Measurements from ENCODE around the gene CASP7. TPM values are rescaled to one million over a fixed set of nuclear protein-coding genes. Genes with fewer than 3 reads are reported as not detected.

CASP7 gene
- total and polyA plus RNA-seq, 2 donors = 26.5 to 27.9 TPM

GRCh38 chr10:113735913-113736312 is 56.2 kb downstream of the CASP7 start:
- Histone ChIP-seq H3K9me3 (ENCODE audit: control insufficient read depth in 2 of 2, insufficient read depth in 1 of 2, low read length in 1 of 2) (no peaks in the 10 kb centered on the region), H3K27me3 (ENCODE audit: control insufficient read depth in 2 of 2, insufficient read depth in 1 of 2, low read length in 1 of 2) (no peaks in the 10 kb centered on the region), H3K36me3 (ENCODE audit: control insufficient read depth in 2 of 2, insufficient read depth in 2 of 2, low read length in 1 of 2) (peaks cover 0 to 3% of the 10 kb centered on the region in 2 donors), H3K4me3 (ENCODE audit: low read length in 2 of 2) (no peak overlapping the region), H3K4me1 (ENCODE audit: control insufficient read depth in 2 of 2, insufficient read depth in 2 of 2, low read length in 2 of 2) (no peaks in the 10 kb centered on the region), H3K27ac (ENCODE audit: low read depth in 1 of 2, low read length in 1 of 2) (no peak overlapping the region)
- no peak for DNase-seq (ENCODE audit: low read depth in 6 of 9, low spot score in 9 of 9)
- WGBS = 46% methylated on average over 2 of the region's 2 CpGs

GRCh38 chr10:113736576-113736975 is 56.9 kb downstream of the CASP7 start:
- no peak for DNase-seq (ENCODE audit: low read depth in 6 of 9, low spot score in 9 of 9)
- Histone ChIP-seq H3K4me3 (ENCODE audit: low read length in 2 of 2) (no peak overlapping the region), H3K9me3 (ENCODE audit: control insufficient read depth in 2 of 2, insufficient read depth in 1 of 2, low read length in 1 of 2) (no peaks in the 10 kb centered on the region), H3K36me3 (ENCODE audit: control insufficient read depth in 2 of 2, insufficient read depth in 2 of 2, low read length in 1 of 2) (peaks cover 0 to 3% of the 10 kb centered on the region in 2 donors), H3K4me1 (ENCODE audit: control insufficient read depth in 2 of 2, insufficient read depth in 2 of 2, low read length in 2 of 2) (no peaks in the 10 kb centered on the region), H3K27ac (ENCODE audit: low read depth in 1 of 2, low read length in 1 of 2) (no peak overlapping the region), H3K27me3 (ENCODE audit: control insufficient read depth in 2 of 2, insufficient read depth in 1 of 2, low read length in 1 of 2) (no peaks in the 10 kb centered on the region)
- WGBS = 86% methylated on average over 1 of the region's 1 CpG

DNA sequence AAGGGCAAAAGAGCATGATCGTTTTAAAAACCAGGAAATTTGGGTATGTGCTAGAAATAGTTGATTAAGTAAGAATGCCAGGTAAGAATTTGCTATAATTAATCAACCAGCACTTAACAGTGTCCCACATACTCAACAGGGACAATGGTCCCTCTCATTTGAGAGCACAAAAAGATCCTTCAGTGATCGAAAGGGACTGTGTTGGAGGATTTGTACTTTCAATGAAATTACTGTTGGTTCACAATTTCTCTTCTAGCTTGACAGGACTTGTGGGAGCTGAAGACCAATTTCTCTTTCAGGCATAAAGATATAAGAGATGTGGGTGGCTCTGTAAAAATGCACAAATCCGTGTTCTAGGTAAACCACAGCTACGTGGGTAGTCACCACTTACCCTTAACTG is 59.3 kb downstream of the CASP7 start:
- H3K27me3 ChIP-seq (ENCODE audit: control insufficient read depth in 2 of 2, insufficient read depth in 1 of 2, low read length in 1 of 2) = no peaks in the 10 kb centered on the region
- no peak for DNase-seq (ENCODE audit: low read depth in 6 of 9, low spot score in 9 of 9)
- H3K36me3 ChIP-seq (ENCODE audit: control insufficient read depth in 2 of 2, insufficient read depth in 2 of 2, low read length in 1 of 2) = no peaks in the 10 kb centered on the region
- H3K9me3 ChIP-seq (ENCODE audit: control insufficient read depth in 2 of 2, insufficient read depth in 1 of 2, low read length in 1 of 2) = no peaks in the 10 kb centered on the region
- no peak overlapping the region for H3K4me3 ChIP-seq (ENCODE audit: low read length in 2 of 2)
- H3K4me1 ChIP-seq (ENCODE audit: control insufficient read depth in 2 of 2, insufficient read depth in 2 of 2, low read length in 2 of 2) = no peaks in the 10 kb centered on the region
- WGBS = 87% methylated on average over 4 of the region's 4 CpGs
- no peak overlapping the region for H3K27ac ChIP-seq (ENCODE audit: low read depth in 1 of 2, low read length in 1 of 2)

DNA sequence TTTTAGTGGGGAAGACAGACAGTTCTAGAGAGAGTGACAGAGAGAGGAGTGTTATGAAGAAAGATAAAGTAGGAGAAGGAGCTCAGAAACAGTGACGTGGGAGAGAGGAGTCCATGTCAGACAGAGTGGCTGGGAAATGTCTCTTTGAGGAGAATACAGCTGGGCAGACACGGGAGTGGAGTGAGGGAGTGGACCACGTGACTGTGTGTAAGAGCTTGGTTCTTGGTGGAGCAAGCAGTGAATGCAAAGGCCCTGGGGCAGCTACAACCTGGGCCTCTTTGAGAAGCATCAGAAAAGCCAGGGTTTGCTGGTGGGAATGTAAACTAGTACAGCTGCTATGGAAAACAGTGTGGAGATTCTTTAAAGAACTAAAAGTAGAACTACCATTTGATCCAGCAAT is 59.9 kb downstream of the CASP7 start:
- H3K27ac ChIP-seq (ENCODE audit: low read depth in 1 of 2, low read length in 1 of 2) = no peak overlapping the region
- no peak for DNase-seq (ENCODE audit: low read depth in 6 of 9, low spot score in 9 of 9)
- no peaks in the 10 kb centered on the region for H3K4me1 ChIP-seq (ENCODE audit: control insufficient read depth in 2 of 2, insufficient read depth in 2 of 2, low read length in 2 of 2)
- no peaks in the 10 kb centered on the region for H3K9me3 ChIP-seq (ENCODE audit: control insufficient read depth in 2 of 2, insufficient read depth in 1 of 2, low read length in 1 of 2)
- 92% methylated on average over 3 of the region's 3 CpGs for WGBS
- no peak overlapping the region for H3K4me3 ChIP-seq (ENCODE audit: low read length in 2 of 2)
- no peaks in the 10 kb centered on the region for H3K36me3 ChIP-seq (ENCODE audit: control insufficient read depth in 2 of 2, insufficient read depth in 2 of 2, low read length in 1 of 2)
- no peaks in the 10 kb centered on the region for H3K27me3 ChIP-seq (ENCODE audit: control insufficient read depth in 2 of 2, insufficient read depth in 1 of 2, low read length in 1 of 2)

GRCh38 chr10:113740850-113741249 is 61.1 kb downstream of the CASP7 start:
- Histone ChIP-seq H3K9me3 (ENCODE audit: control insufficient read depth in 2 of 2, insufficient read depth in 1 of 2, low read length in 1 of 2) (no peaks in the 10 kb centered on the region), H3K4me1 (ENCODE audit: control insufficient read depth in 2 of 2, insufficient read depth in 2 of 2, low read length in 2 of 2) (no peaks in the 10 kb centered on the region), H3K36me3 (ENCODE audit: control insufficient read depth in 2 of 2, insufficient read depth in 2 of 2, low read length in 1 of 2) (no peaks in the 10 kb centered on the region), H3K4me3 (ENCODE audit: low read length in 2 of 2) (no peak overlapping the region), H3K27me3 (ENCODE audit: control insufficient read depth in 2 of 2, insufficient read depth in 1 of 2, low read length in 1 of 2) (no peaks in the 10 kb centered on the region), H3K27ac (ENCODE audit: low read depth in 1 of 2, low read length in 1 of 2) (no peak overlapping the region)
- no peak for DNase-seq (ENCODE audit: low read depth in 6 of 9, low spot score in 9 of 9)
- WGBS = 96% methylated on average over 3 of the region's 3 CpGs

- Histone ChIP-seq H3K4me1 (ENCODE audit: control insufficient read depth in 2 of 2, insufficient read depth in 2 of 2, low read length in 2 of 2) (no peaks in the 10 kb centered on the region), H3K36me3 (ENCODE audit: control insufficient read depth in 2 of 2, insufficient read depth in 2 of 2, low read length in 1 of 2) (no peaks in the 10 kb centered on the region), H3K4me3 (ENCODE audit: low read length in 2 of 2) (no peak overlapping the region), H3K27me3 (ENCODE audit: control insufficient read depth in 2 of 2, insufficient read depth in 1 of 2, low read length in 1 of 2) (no peaks in the 10 kb centered on the region), H3K9me3 (ENCODE audit: control insufficient read depth in 2 of 2, insufficient read depth in 1 of 2, low read length in 1 of 2) (no peaks in the 10 kb centered on the region), H3K27ac (ENCODE audit: low read depth in 1 of 2, low read length in 1 of 2) (no peak overlapping the region)
- 91% methylated on average over 2 of the region's 2 CpGs for WGBS
- no peak for DNase-seq (ENCODE audit: low read depth in 6 of 9, low spot score in 9 of 9)
Measured at GRCh38 chr10:113742466-113742865, 62.8 kb downstream of the CASP7 start.

DNA sequence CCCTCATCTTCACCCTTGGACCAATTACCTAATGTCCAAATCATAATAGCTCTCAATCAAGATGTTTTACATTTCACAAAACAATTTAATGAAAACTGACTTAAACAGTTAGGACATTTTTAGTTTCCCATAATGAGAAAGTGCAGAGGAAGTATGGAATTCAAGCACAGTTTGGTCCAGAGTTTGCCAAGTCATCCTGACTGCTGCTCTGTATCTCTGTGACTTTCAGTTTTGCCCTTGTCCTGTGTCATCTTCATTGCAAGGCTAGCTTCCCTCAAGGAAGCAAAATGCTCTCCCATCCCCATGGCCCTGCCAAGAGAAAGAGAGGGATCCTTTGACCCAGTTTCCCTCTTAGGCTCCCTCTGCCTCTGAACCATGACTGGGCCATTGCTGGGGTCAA is 63.9 kb downstream of the CASP7 start:
- H3K36me3 ChIP-seq (ENCODE audit: control insufficient read depth in 2 of 2, insufficient read depth in 2 of 2, low read length in 1 of 2) = no peaks in the 10 kb centered on the region
- no peaks in the 10 kb centered on the region for H3K9me3 ChIP-seq (ENCODE audit: control insufficient read depth in 2 of 2, insufficient read depth in 1 of 2, low read length in 1 of 2)

DNA sequence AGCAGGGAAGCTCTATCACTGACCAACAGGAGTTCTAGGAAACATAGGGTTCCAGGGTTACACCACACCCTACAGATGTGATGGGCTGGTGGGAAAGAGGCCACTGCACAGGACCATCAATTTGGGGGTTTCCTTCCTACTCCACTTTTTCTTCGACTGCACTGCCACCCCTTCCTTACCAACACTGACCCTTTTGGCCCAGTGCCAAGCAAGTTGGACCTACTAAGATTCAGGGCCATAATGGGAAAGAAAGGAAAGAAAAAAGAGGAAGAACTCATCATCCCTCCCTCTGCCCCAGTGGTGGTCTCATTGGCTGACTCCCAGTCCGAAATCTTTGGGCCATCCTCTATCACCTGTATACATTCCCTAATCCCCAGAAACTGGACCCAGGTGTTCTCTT is 65.7 kb downstream of the CASP7 start:
- no peaks in the 10 kb centered on the region for H3K36me3 ChIP-seq (ENCODE audit: control insufficient read depth in 2 of 2, insufficient read depth in 2 of 2, low read length in 1 of 2)
- H3K9me3 ChIP-seq (ENCODE audit: control insufficient read depth in 2 of 2, insufficient read depth in 1 of 2, low read length in 1 of 2) = no peaks in the 10 kb centered on the region
- no peaks in the 10 kb centered on the region for H3K27me3 ChIP-seq (ENCODE audit: control insufficient read depth in 2 of 2, insufficient read depth in 1 of 2, low read length in 1 of 2)
- WGBS = 84% methylated on average over 2 of the region's 2 CpGs
- no peak overlapping the region for H3K4me3 ChIP-seq (ENCODE audit: low read length in 2 of 2)
- no peak for DNase-seq (ENCODE audit: low read depth in 6 of 9, low spot score in 9 of 9)
- H3K27ac ChIP-seq (ENCODE audit: low read depth in 1 of 2, low read length in 1 of 2) = no peak overlapping the region
- no peaks in the 10 kb centered on the region for H3K4me1 ChIP-seq (ENCODE audit: control insufficient read depth in 2 of 2, insufficient read depth in 2 of 2, low read length in 2 of 2)

More for the DNA sequence above, 63.9 kb downstream of the CASP7 start:
- no peak overlapping the region for H3K4me3 ChIP-seq (ENCODE audit: low read length in 2 of 2)
- no peaks in the 10 kb centered on the region for H3K4me1 ChIP-seq (ENCODE audit: control insufficient read depth in 2 of 2, insufficient read depth in 2 of 2, low read length in 2 of 2)
- DNase-seq (ENCODE audit: low read depth in 6 of 9, low spot score in 9 of 9) = no peak
- H3K27me3 ChIP-seq (ENCODE audit: control insufficient read depth in 2 of 2, insufficient read depth in 1 of 2, low read length in 1 of 2) = no peaks in the 10 kb centered on the region
- no peak overlapping the region for H3K27ac ChIP-seq (ENCODE audit: low read depth in 1 of 2, low read length in 1 of 2)

- no peak for DNase-seq (ENCODE audit: low read depth in 6 of 9, low spot score in 9 of 9)
- no peaks in the 10 kb centered on the region for H3K9me3 ChIP-seq (ENCODE audit: control insufficient read depth in 2 of 2, insufficient read depth in 1 of 2, low read length in 1 of 2)
Measured at GRCh38 chr10:113746217-113746957, 66.7 kb downstream of the CASP7 start.

More at GRCh38 chr10:113746217-113746957, 66.7 kb downstream of the CASP7 start:
- Histone ChIP-seq H3K27ac (ENCODE audit: low read depth in 1 of 2, low read length in 1 of 2) (no peak overlapping the region), H3K36me3 (ENCODE audit: control insufficient read depth in 2 of 2, insufficient read depth in 2 of 2, low read length in 1 of 2) (no peaks in the 10 kb centered on the region), H3K4me1 (ENCODE audit: control insufficient read depth in 2 of 2, insufficient read depth in 2 of 2, low read length in 2 of 2) (no peaks in the 10 kb centered on the region), H3K4me3 (ENCODE audit: low read length in 2 of 2) (no peak overlapping the region), H3K27me3 (ENCODE audit: control insufficient read depth in 2 of 2, insufficient read depth in 1 of 2, low read length in 1 of 2) (peaks cover 0 to 2% of the 10 kb centered on the region in 2 donors)
- 90% methylated on average over 3 of the region's 3 CpGs for WGBS
